Measurements from ENCODE around the gene ITSN1.

DNA sequence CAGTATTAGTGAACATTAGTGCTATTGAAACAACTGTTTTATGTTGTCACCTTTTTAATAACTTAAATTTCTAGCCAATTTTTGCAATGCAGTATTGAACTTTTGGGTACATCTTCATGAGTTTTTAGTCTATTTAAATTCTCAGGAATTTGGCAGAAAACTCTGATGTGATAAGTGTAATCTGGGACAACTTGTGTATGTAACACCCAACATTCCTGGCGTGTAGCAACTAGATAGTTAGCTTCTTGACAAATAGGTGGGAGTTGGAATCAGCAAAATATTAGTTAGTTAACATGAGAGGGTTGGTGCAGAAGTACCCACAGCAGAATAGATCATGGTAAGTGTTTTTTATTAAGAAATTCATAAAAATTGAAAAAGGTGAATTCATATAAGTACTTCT is 111.6 kb downstream of the ITSN1 start:
- TF ChIP-seq, protein P1, sequence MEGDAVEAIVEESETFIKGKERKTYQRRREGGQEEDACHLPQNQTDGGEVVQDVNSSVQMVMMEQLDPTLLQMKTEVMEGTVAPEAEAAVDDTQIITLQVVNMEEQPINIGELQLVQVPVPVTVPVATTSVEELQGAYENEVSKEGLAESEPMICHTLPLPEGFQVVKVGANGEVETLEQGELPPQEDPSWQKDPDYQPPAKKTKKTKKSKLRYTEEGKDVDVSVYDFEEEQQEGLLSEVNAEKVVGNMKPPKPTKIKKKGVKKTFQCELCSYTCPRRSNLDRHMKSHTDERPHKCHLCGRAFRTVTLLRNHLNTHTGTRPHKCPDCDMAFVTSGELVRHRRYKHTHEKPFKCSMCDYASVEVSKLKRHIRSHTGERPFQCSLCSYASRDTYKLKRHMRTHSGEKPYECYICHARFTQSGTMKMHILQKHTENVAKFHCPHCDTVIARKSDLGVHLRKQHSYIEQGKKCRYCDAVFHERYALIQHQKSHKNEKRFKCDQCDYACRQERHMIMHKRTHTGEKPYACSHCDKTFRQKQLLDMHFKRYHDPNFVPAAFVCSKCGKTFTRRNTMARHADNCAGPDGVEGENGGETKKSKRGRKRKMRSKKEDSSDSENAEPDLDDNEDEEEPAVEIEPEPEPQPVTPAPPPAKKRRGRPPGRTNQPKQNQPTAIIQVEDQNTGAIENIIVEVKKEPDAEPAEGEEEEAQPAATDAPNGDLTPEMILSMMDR (IDR thresholded peaks at IDR 0.05) = no peak
- TF ChIP-seq, protein P2, sequence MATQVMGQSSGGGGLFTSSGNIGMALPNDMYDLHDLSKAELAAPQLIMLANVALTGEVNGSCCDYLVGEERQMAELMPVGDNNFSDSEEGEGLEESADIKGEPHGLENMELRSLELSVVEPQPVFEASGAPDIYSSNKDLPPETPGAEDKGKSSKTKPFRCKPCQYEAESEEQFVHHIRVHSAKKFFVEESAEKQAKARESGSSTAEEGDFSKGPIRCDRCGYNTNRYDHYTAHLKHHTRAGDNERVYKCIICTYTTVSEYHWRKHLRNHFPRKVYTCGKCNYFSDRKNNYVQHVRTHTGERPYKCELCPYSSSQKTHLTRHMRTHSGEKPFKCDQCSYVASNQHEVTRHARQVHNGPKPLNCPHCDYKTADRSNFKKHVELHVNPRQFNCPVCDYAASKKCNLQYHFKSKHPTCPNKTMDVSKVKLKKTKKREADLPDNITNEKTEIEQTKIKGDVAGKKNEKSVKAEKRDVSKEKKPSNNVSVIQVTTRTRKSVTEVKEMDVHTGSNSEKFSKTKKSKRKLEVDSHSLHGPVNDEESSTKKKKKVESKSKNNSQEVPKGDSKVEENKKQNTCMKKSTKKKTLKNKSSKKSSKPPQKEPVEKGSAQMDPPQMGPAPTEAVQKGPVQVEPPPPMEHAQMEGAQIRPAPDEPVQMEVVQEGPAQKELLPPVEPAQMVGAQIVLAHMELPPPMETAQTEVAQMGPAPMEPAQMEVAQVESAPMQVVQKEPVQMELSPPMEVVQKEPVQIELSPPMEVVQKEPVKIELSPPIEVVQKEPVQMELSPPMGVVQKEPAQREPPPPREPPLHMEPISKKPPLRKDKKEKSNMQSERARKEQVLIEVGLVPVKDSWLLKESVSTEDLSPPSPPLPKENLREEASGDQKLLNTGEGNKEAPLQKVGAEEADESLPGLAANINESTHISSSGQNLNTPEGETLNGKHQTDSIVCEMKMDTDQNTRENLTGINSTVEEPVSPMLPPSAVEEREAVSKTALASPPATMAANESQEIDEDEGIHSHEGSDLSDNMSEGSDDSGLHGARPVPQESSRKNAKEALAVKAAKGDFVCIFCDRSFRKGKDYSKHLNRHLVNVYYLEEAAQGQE (IDR thresholded peaks at IDR 0.05; ENCODE audit: insufficient read depth in 1 of 2, low read depth in 2 of 2, low read length in 1 of 2) = no peak
- TF ChIP-seq TCF7L2 (IDR thresholded peaks at IDR 0.05; ENCODE audit: low read depth, low read length) (no peak), POLR2AphosphoS5 (IDR thresholded peaks at IDR 0.05; ENCODE audit: low read depth, low read length) (no peak)
